Activated CD4-positive, alpha-beta memory T cell treated with anti-CD3 and anti-CD28 coated beads for 36 hours (primary cell): ENCODE measurements around the gene INPP5E. TPM values are rescaled to one million over a fixed set of nuclear protein-coding genes. Genes with fewer than 3 reads are reported as not detected.

ENCODE experiments used
- CTCF ChIA-PET: fragments of 350-600 bp; sonication (Branson Sonifier 250); formaldehyde crosslinking; loops from one replicate; lab custom pipeline; 2021; ENCODE audit warnings: antibody characterized with exemption, inconsistent platforms; lab: Charles Lee
- POLR2A ChIA-PET: fragments of 350-600 bp; sonication (Branson Sonifier 250); formaldehyde crosslinking; loops from one replicate; lab custom pipeline; 2021; ENCODE audit warnings: antibody characterized with exemption; lab: Charles Lee
- DNase-seq: peaks from one replicate; pipeline ENCODE4 v3.0.0-alpha.2; 2020
- H3K27ac Mint-ChIP-seq: one replicate; pipeline ENCODE4 v1.8.0; 2021; ENCODE audit warnings: mixed read lengths
- H3K27me3 Mint-ChIP-seq: one replicate; pipeline ENCODE4 v1.8.0; 2021; ENCODE audit warnings: mixed read lengths
- H3K36me3 Mint-ChIP-seq: one replicate; pipeline ENCODE4 v1.8.0; 2021; ENCODE audit warnings: mixed read lengths
- H3K4me1 Mint-ChIP-seq: one replicate; pipeline ENCODE4 v1.8.0; 2021; ENCODE audit warnings: low read depth, mixed read lengths
- H3K4me3 Mint-ChIP-seq: one replicate; pipeline ENCODE4 v1.8.0; 2021; ENCODE audit warnings: mild to moderate bottlenecking, mixed read lengths
- H3K9me3 Mint-ChIP-seq: one replicate; pipeline ENCODE4 v1.8.0; 2021; ENCODE audit warnings: mixed read lengths
- intact Hi-C: fragments of 100-400 bp; cut with micrococcal nuclease; formaldehyde crosslinking; loops from one replicate; pipeline ENCODE4 v1.15.1; 2023
- total RNA-seq, 2 experiments: library from RNA; stranded (reverse); gene quantifications; one replicate each; pipeline ENCODE4 v1.2.3, GENCODE V29; 2021

The INPP5E gene
- total RNA-seq, 2 experiments from 2014 or later: 18.8 to 21.3 TPM

DNA sequence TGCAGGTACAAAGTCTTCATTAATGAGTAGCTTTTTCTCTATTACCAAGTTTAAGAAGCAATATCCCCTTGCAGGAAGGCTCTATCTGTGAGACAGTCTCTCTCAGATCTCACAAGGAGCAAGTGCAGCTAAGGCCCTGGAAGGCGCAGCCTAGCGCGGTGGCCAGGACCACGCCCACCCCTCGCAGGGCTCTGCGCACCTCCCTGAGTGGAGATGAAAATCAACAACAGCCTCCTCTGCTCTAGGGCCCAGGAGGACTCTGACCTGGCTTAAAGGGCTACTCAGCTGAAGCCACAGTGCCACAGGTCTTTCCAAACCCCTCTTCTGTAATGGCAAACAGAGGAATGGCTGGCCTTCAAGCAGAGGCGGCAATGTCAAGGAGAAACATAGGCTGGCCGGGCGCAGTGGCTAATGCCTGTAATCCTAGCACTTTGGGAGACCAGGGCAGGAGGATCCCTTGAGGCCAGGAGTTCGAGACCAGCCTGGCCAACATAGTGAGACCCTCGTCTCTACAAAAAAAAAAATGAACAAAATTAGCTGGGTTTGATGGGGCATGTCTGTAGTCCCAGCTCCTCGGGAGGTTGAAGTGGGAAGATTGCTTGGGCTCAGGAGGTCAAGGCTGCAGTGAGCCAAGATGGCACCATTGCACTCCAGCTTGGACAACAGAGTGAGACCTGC is 31.3 kb upstream of the INPP5E start:
- Mint-ChIP-seq H3K4me3 (no peak overlapping the region), H3K27me3 (no peaks in the 10 kb centered on the region), H3K9me3 (no peaks in the 10 kb centered on the region), H3K36me3 (peaks cover 35% of the 10 kb centered on the region), H3K27ac (no peak overlapping the region), H3K4me1 (no peaks in the 10 kb centered on the region)
- POLR2A ChIA-PET: interaction anchor here (0.8 kb wide), 1 partner anchor 61 kb away, joined by 3 read pairs; no protein-coding TSS in a partner anchor
- intact Hi-C loops: no loop called here
- CTCF ChIA-PET: interaction anchor here (0.9 kb wide), 1 partner anchor 15 kb away, joined by 3 read pairs; no protein-coding TSS in a partner anchor
- DNase-seq: no peak

GRCh38 chr9:136470356-136470755 is 30.7 kb upstream of the INPP5E start:
- Mint-ChIP-seq H3K4me1 (no peaks in the 10 kb centered on the region), H3K27ac (no peak overlapping the region), H3K4me3 (no peak overlapping the region), H3K9me3 (no peaks in the 10 kb centered on the region), H3K27me3 (no peaks in the 10 kb centered on the region), H3K36me3 (peaks cover 34% of the 10 kb centered on the region)
- POLR2A ChIA-PET: interaction anchor here (0.8 kb wide), 1 partner anchor 60 kb away, joined by 3 read pairs; no protein-coding TSS in a partner anchor
- CTCF ChIA-PET: interaction anchor here (0.9 kb wide), 1 partner anchor 15 kb away, joined by 3 read pairs; no protein-coding TSS in a partner anchor
- intact Hi-C loops: no loop called here
- no peak for DNase-seq

- DNase-seq: no peak
- Mint-ChIP-seq H3K27ac (no peak overlapping the region), H3K4me3 (no peak overlapping the region), H3K4me1 (no peaks in the 10 kb centered on the region), H3K36me3 (peaks cover 40% of the 10 kb centered on the region), H3K9me3 (no peaks in the 10 kb centered on the region), H3K27me3 (no peaks in the 10 kb centered on the region)
- POLR2A ChIA-PET: no interaction called here
- intact Hi-C loops: no loop called here
- CTCF ChIA-PET: interaction anchor here (0.7 kb wide), 1 partner anchor 16 kb away, joined by 3 read pairs; no protein-coding TSS in a partner anchor
These were observed 28.1 kb upstream of the INPP5E start for GRCh38 chr9:136467766-136468165.

DNA sequence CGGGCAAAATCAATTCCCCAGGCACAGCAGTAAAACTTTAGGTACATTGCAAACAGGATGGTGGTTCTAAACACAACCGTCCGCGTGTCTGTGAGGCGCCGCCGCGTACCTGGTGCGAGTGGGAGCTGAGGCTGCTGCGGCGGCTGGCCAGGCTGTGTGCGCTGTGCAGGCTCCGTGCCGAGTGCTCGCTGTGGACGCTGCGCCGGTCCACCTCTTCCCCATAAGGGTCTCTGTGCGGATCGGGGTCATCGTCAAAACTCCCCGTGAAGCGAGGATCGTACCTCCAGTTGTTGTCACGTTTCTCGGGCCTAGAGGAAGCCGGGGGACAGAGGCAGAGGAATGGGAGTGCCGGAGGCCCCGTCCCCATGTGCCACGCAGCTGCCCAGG is 26.5 kb upstream of the INPP5E start:
- Mint-ChIP-seq H3K4me1 (no peaks in the 10 kb centered on the region), H3K27ac (no peak overlapping the region), H3K36me3 (peaks cover 49% of the 10 kb centered on the region), H3K4me3 (no peak overlapping the region), H3K9me3 (no peaks in the 10 kb centered on the region), H3K27me3 (no peaks in the 10 kb centered on the region)
- CTCF ChIA-PET: no interaction called here
- DNase-seq: no peak
- intact Hi-C loops: no loop called here
- POLR2A ChIA-PET: no interaction called here

GRCh38 chr9:136465500-136466154 is 26.0 kb upstream of the INPP5E start:
- no peak overlapping the region for H3K4me3 Mint-ChIP-seq
- no peaks in the 10 kb centered on the region for H3K9me3 Mint-ChIP-seq
- intact Hi-C loops: no loop called here
- no peaks in the 10 kb centered on the region for H3K4me1 Mint-ChIP-seq
- ChIA-PET POLR2A (no interaction called here), CTCF (no interaction called here)
- no peaks in the 10 kb centered on the region for H3K27me3 Mint-ChIP-seq
- no peak overlapping the region for H3K27ac Mint-ChIP-seq
- H3K36me3 Mint-ChIP-seq: peaks cover 51% of the 10 kb centered on the region
- no peak for DNase-seq

- Mint-ChIP-seq H3K4me3 (no peak overlapping the region), H3K4me1 (no peaks in the 10 kb centered on the region), H3K9me3 (no peaks in the 10 kb centered on the region), H3K27ac (no peak overlapping the region), H3K27me3 (no peaks in the 10 kb centered on the region), H3K36me3 (peaks cover 58% of the 10 kb centered on the region)
- POLR2A ChIA-PET: no interaction called here
- no peak for DNase-seq
- intact Hi-C loops: no loop called here
- CTCF ChIA-PET: interaction anchor here (0.8 kb wide), 1 partner anchor 101 kb away, joined by 3 read pairs; the partner anchor contains the start of gene DNLZ
These were observed 24.6 kb upstream of the INPP5E start for GRCh38 chr9:136464241-136464640.

DNA sequence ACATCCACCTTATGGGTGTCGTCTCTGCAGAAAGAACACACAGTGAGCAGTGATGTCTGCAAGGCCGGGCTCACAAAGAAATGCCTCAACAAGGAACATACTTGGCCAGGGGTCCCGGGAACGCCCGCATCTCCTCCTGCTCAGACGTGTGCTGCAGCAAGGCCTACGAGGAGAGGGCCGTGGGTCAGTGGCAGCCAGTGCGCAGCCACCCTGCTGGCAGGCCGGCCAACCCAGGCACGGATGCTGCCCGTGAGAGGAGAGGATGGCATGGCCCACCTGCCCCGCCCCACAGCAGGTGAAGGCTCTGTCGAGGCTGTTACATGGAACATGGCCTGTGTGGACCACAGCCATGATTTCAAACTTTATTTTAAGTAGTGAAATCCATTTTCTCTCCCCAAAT is 23.9 kb upstream of the INPP5E start:
- H3K36me3 Mint-ChIP-seq: peaks cover 65% of the 10 kb centered on the region
- intact Hi-C loops: no loop called here
- no peaks in the 10 kb centered on the region for H3K27me3 Mint-ChIP-seq
- H3K9me3 Mint-ChIP-seq: no peaks in the 10 kb centered on the region
- ChIA-PET POLR2A (no interaction called here), CTCF (no interaction called here)
- no peaks in the 10 kb centered on the region for H3K4me1 Mint-ChIP-seq
- H3K4me3 Mint-ChIP-seq: no peak overlapping the region
- H3K27ac Mint-ChIP-seq: no peak overlapping the region
- no peak for DNase-seq

DNA sequence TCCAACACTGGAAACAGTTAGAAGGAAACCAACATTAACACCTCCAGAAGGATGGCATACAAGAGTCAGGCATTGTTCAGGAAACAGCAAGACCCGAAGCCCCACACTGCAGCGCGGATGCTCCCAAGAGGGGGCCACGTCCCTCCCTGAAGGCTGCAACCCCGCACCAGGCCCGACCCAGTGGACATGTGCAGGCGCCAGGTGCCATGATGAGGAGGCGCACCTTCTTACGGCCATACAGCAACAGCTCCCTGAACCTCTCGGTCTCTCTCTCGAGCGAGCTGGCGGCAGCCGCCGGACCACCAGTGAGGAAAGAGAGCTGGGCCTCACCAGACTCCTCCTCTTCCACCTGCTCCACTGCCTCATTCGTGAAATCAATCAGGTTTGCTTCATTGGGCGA is 23.0 kb upstream of the INPP5E start:
- intact Hi-C loops: no loop called here
- CTCF ChIA-PET: no interaction called here
- POLR2A ChIA-PET: no interaction called here
- Mint-ChIP-seq H3K36me3 (peaks cover 63% of the 10 kb centered on the region), H3K4me3 (no peak overlapping the region), H3K9me3 (no peaks in the 10 kb centered on the region), H3K27ac (no peak overlapping the region), H3K27me3 (no peaks in the 10 kb centered on the region), H3K4me1 (no peaks in the 10 kb centered on the region)
- DNase-seq: no peak

GRCh38 chr9:136460772-136461325 is 21.2 kb upstream of the INPP5E start:
- Mint-ChIP-seq H3K9me3 (no peaks in the 10 kb centered on the region), H3K27ac (no peak overlapping the region), H3K27me3 (no peaks in the 10 kb centered on the region), H3K4me1 (no peaks in the 10 kb centered on the region), H3K36me3 (peaks cover 64% of the 10 kb centered on the region), H3K4me3 (no peak overlapping the region)
- intact Hi-C loops: no loop called here
- DNase-seq: no peak
- CTCF ChIA-PET: interaction anchor here (0.7 kb wide), 1 partner anchor 18 kb away, joined by 3 read pairs; no protein-coding TSS in a partner anchor
- POLR2A ChIA-PET: no interaction called here

DNA sequence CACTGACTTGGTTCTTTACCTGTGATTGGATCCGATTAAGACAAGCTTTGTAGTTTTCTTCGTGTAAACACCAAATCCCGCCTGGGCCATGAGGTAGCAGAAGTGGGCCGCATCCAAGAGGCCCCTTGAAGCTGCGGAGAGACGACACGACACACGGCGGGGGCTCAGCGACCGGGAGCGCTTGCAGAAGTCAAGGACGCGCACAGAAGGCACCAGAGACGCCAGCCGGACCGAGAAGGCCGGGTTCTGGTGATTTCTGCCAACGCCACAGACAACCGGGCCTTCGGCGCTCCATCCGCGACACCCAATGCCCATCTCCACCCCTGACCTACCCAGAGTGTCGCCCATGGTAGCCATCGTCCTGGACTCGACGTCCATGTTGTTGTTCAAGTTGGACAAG is 19.8 kb upstream of the INPP5E start:
- ChIA-PET POLR2A (no interaction called here), CTCF (no interaction called here)
- no peak for DNase-seq
- Mint-ChIP-seq H3K27ac (no peak overlapping the region), H3K27me3 (no peaks in the 10 kb centered on the region), H3K9me3 (no peaks in the 10 kb centered on the region), H3K36me3 (peaks cover 65% of the 10 kb centered on the region), H3K4me1 (no peaks in the 10 kb centered on the region), H3K4me3 (no peak overlapping the region)
- intact Hi-C loops: no loop called here

GRCh38 chr9:136457326-136457725 is 17.7 kb upstream of the INPP5E start:
- H3K4me1 Mint-ChIP-seq: no peaks in the 10 kb centered on the region
- intact Hi-C loops: no loop called here
- H3K27me3 Mint-ChIP-seq: no peaks in the 10 kb centered on the region
- no peak for DNase-seq
- no peak overlapping the region for H3K27ac Mint-ChIP-seq
- no peaks in the 10 kb centered on the region for H3K9me3 Mint-ChIP-seq
- H3K4me3 Mint-ChIP-seq: no peak overlapping the region
- ChIA-PET CTCF (interaction anchor here (1.2 kb wide), 1 partner anchor 28 kb away, joined by 3 read pairs; no protein-coding TSS in a partner anchor), POLR2A (no interaction called here)
- peaks cover 61% of the 10 kb centered on the region for H3K36me3 Mint-ChIP-seq

DNA sequence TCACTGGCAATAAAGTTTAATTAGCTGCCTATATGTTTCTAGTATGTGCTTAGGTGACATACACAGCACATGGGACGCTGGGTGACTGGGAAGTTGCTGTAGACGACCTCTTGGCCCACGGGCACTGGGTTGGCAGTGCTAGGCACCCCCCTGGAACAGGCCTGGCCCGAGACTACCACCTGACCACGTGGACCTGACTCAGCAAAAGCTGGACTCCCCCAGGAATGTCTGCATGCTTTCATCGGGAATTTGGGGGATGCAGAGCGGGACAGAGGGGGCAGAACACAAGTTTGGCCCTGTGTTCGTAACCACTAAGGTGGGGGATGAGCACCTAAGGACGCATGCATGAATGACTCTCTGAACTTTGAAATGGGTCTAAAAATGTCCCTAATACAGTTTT is 16.6 kb upstream of the INPP5E start:
- intact Hi-C loops: no loop called here
- CTCF ChIA-PET: no interaction called here
- no peaks in the 10 kb centered on the region for H3K27me3 Mint-ChIP-seq
- H3K9me3 Mint-ChIP-seq: no peaks in the 10 kb centered on the region
- no peak overlapping the region for H3K27ac Mint-ChIP-seq
- H3K4me1 Mint-ChIP-seq: no peaks in the 10 kb centered on the region
- POLR2A ChIA-PET: no interaction called here
- peaks cover 60% of the 10 kb centered on the region for H3K36me3 Mint-ChIP-seq
- H3K4me3 Mint-ChIP-seq: no peak overlapping the region
- no peak for DNase-seq
